ENCODE results near the gene NR4A2. TPM values are rescaled to one million over a fixed set of nuclear protein-coding genes. Genes with fewer than 3 reads are reported as not detected.

Gene NR4A2
- total and polyA plus RNA-seq, 2 donors (not counting 3 experiments of a cell fraction or from before 2014, with no cell fraction given), result 1.0 to 1.9 TPM

- Histone ChIP-seq H3K36me3 (ENCODE audit: control insufficient read depth in 2 of 2, extremely low read depth in 1 of 2, insufficient read depth in 2 of 2, low read length in 2 of 2) (no peaks in the 10 kb centered on the region), H3K79me2 (ENCODE audit: control insufficient read depth, insufficient read depth, low read length) (no peaks in the 10 kb centered on the region), H3K4me1 (ENCODE audit: control insufficient read depth, extremely low read depth, insufficient read depth, low read length) (peaks cover 12% of the 10 kb centered on the region), H3K4me2 (ENCODE audit: insufficient read depth, low read length) (no peak overlapping the region), H3K9me3 (replicated peaks; ENCODE audit: control insufficient read depth, insufficient read depth, low read length) (no peaks in the 10 kb centered on the region), H4K20me1 (replicated peaks; ENCODE audit: control insufficient read depth, extremely low read depth, insufficient read depth, low read length) (no peaks in the 10 kb centered on the region), H3K9me1 (replicated peaks; ENCODE audit: control insufficient read depth, extremely low read depth, insufficient read depth, low read length) (no peaks in the 10 kb centered on the region), H3K27me3 (ENCODE audit: control insufficient read depth in 2 of 2, insufficient read depth in 2 of 2, low read length in 2 of 2) (peaks cover 45 to 54% of the 10 kb centered on the region in 2 experiments), H3K4me3 (replicated peaks in 1 of 3; ENCODE audit: insufficient read depth in 1 of 3, low read depth in 1 of 3, low read length in 3 of 3) (no peak overlapping the region), H3K9ac (replicated peaks; ENCODE audit: extremely low read depth, insufficient read depth, low read length) (no peak overlapping the region), H3K27ac (ENCODE audit: insufficient read depth, low read depth, low read length) (no peak overlapping the region), H2AFZ (ENCODE audit: low read depth, low read length) (no peak overlapping the region)
- dilution Hi-C loops (cut with MboI; ENCODE audit: extremely low pct_ligation_motif_present, low sequenced_read_pairs) (no loop called here), intact Hi-C loops (cut with micrococcal nuclease) (no loop called here)
- BruUV-seq (replicated peaks), result no TSS peak
- no peak for FAIRE-seq
- TF ChIP-seq JUN (IDR thresholded peaks at IDR 0.05; ENCODE audit: borderline replicate concordance, insufficient read depth, insufficient read length, low read depth) (no peak), FOS (IDR thresholded peaks at IDR 0.05; ENCODE audit: borderline replicate concordance, insufficient read depth, low read length) (no peak), POLR2A (IDR thresholded peaks at IDR 0.05; ENCODE audit: low read depth, low read length) (no peak), CTCF (IDR thresholded peaks at IDR 0.05; ENCODE audit: extremely low read depth in 1 of 2, insufficient read depth in 1 of 2, low read depth in 1 of 2, low read length in 2 of 2) (no peak), MYC (IDR thresholded peaks at IDR 0.05; ENCODE audit: low read depth, low read length) (no peak), MAX (IDR thresholded peaks at IDR 0.05; ENCODE audit: insufficient read depth, insufficient read length) (no peak), GATA2 (IDR thresholded peaks at IDR 0.05; ENCODE audit: insufficient read depth, insufficient read length, low read depth, low read length) (no peak), EZH2 (IDR thresholded peaks at IDR 0.05; ENCODE audit: borderline replicate concordance, low read depth, low read length, severe bottlenecking) (no peak), POLR2AphosphoS5 (IDR thresholded peaks at IDR 0.05; ENCODE audit: insufficient read depth, low read depth, low read length) (no peak)
- no peak for DNase-seq (ENCODE audit: low read depth, low spot score)
- ChIA-PET POLR2A (no interaction called here), CTCF (no interaction called here)
Measured at GRCh38 chr2:156322051-156322685, 10.4 kb downstream of the NR4A2 start.

All from endothelial cell of umbilical vein (primary cell).